Measurements from ENCODE around the gene ELSPBP1.
"Not testable (repeated sequence)": the region's sequence is repeated elsewhere in the genome, so short reads cannot be mapped to it uniquely, and the experiment has no call there.

GRCh38 chr19:48070177-48070769 lies 75.8 kb downstream of the ELSPBP1 start:
- TF ChIP-seq CTCF, POLR2A (IDR thresholded peaks at IDR 0.05): not testable (repeated sequence)
